NT2/D1 (cell line): ENCODE results near the gene EPHA7.

Experiments
- YY1 ChIP-seq: IDR thresholded peaks from 2 replicates; pipeline ENCODE4 v1.6.1; 2011; ENCODE audit not compliant: insufficient read length, insufficient read depth
- ZNF274 ChIP-seq: IDR thresholded peaks from 2 replicates; pipeline ENCODE4 v1.6.1; 2011; ENCODE audit warnings: mild to moderate bottlenecking, low read depth, low read length

GRCh38 chr6:93259332-93259731 lies 160.0 kb downstream of the EPHA7 start:
- no peak for TF ChIP-seq ZNF274
- no peak for TF ChIP-seq YY1
